ENCODE measurements around the gene PSAP.
"Not testable (repeated sequence)": the region's sequence is repeated elsewhere in the genome, so short reads cannot be mapped to it uniquely, and the experiment has no call there.

PSAP gene

DNA sequence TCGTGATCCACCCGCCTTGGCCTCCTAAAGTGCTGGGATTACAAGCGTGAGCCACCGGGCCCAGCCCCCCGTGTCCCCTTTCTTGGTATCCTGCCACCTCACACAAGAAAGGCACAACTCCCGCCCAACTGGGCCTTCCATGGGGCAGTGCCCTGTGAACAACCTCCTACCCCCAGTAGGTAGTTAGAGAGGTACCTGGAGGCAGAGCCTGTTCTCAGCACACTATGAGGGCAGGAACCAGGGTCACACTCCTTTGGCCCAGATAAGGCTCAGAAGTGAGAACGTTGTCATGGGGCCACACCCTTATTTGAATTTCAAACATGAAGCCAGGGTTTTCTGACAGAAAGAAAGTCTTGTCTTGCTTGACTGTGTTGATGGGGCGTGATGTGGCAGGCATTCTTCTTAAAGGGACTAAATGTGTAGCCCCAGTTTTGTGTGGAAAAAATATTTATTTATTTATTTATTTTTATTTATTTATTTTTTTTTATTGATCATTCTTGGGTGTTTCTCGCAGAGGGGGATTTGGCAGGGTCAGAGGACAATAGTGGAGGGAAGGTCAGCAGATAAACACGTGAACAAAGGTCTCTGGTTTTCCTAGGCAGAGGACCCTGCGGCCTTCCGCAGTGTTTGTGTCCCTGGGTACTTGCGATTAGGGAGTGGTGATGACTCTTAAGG, 23.8 kb upstream of the PSAP start:
- DNase-seq (ENCODE audit: insufficient read length, low spot score); FAIRE-seq: not testable (repeated sequence)

DNA sequence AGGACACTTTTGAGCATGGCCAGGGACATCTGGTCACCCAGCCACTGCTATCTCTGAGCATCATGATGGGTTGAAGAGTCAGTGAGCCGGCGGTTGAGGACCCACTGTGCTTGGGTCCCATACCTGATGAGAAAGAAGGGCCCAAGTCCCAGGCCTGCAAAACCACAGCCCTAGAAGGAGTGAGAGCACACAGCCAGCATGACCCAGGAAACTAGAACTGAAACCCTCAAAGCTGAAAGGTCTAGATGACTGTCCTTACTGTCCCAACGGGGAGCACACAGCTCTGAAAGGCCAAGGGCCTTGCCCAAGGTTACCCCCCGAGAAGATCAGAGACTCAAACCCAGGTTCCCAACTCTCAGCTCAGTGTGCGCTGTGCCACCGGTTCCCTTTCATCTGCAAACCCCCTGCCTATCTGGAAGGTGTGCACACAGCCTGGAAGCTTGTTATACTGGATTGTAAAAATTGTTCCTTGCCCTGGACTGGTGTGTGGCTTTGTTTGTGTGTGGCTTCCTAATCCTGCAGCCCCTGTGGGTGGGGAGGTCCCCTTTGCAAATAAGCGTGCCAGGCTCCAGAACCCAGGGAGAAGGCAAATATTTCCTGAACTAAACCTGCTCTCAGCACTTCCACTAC, 22.6 kb upstream of the PSAP start:
- DNase-seq (ENCODE audit: insufficient read length, low spot score) (no peak), FAIRE-seq (no peak)

DNA sequence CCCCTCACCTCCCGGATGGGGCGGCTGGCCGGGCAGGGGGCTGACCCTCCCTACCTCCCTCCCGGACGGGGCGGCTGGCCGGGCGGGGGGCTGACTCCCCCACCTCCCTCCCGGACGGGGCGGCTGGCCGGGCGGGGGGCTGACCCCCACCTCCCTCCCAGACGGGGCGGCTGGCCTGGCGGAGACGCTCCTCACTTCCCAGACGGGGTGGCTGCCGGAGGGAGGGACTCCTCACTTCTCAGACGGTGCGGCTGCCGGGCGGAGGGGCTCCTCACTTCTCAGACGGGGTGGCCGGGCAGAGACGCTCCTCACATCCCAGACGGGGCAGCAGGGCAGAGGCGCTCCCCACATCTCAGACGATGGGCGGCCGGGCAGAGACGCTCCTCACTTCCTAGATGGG, 18.6 kb upstream of the PSAP start:
- not testable (repeated sequence) for FAIRE-seq; DNase-seq (ENCODE audit: insufficient read length, low spot score)

DNA sequence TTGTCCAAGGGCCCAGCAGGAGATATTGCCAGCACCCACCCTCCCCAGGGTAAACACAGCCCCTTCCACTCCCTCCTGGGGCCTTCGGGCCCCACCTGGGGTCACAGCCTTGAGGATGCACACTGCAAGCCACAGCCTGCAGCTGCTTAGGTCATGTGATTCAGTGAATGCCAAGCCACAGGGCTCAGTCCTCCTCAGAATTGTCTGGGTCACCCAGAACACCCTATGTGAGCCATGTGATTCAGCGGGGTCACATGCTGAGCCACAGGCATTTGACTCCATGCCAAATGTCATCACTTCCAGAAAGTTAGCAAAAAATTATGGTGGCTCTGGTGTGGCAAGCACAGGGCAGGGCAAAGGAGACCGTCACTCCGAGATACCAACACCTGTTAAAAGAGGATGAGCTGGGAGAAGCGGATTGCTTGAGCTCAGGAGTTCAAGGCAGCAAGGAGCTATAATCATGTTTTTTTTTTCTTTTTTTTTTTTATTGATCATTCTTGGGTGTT, 17.2 kb upstream of the PSAP start:
- DNase-seq (ENCODE audit: insufficient read length, low spot score) (peak; percentile 73), FAIRE-seq (no peak)

DNA sequence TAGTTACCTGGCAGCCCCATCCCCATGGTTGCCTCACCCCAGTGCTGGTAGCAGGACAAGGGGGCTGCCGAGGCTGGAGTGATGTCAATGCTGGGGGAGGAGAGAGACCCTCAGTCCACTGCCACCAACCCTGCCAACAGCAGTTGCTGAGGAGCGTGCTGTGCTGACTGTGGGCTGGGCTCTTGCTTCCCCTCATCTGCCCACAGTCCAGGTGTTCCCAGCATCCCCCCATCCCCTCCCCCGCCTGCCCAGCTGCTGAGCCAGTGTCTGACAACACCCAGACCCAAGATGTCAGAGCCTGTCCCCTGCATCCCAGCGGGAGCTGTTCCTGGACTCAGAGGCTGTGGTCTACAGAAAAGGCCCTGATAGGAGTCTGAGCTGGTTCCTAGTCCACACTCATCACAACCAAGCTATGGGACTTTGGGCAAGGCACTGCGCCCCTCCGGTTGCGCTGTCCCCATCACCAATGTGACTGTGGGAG, 14.6 kb upstream of the PSAP start:
- no peak for FAIRE-seq

DNA sequence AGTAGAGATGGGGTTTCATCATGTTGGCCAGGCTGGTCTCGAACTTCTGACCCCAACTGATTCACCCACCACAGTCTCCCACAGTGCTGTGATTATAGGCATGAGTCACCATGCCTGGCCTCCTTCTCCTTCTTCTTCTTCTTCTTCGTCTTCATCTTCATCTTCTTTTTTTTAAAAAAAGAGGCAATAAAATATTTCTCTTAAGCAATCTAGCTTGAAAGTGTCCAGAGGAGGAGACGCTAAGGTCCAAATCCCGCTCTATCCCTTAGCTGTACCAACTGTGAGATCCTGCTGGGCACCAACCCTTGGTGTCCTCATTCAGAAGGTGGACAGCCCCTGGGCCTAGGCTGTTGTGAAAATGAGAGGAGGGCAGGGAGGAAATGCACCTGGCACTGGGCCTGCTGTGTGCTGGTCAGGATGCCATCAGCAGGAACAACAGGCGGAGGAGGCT, 13.9 kb upstream of the PSAP start:
- DNase-seq (ENCODE audit: insufficient read length, low spot score): no peak
- no peak for FAIRE-seq

More for the DNA sequence above, 14.6 kb upstream of the PSAP start:
- no peak for DNase-seq (ENCODE audit: insufficient read length, low spot score)

DNA sequence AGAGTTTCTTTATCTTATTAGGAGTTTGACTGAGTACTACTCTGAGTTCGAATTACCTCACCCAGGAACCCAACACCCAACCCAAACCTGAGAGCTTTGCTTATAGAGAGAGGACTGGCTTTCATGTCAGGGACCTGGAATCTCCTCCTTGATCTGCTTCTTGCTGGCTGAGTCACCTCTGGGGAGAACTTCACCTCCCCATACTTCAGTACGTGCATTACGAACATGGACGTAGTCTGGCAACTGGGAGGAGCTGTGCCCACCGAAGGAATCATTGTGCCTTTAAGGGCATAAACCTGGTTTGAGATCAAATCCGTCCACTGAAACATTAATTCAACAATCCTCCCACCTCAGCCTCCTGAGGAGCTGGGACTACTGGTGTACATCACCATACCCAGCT, 12.2 kb upstream of the PSAP start:
- FAIRE-seq (no peak), DNase-seq (ENCODE audit: insufficient read length, low spot score) (no peak)

DNA sequence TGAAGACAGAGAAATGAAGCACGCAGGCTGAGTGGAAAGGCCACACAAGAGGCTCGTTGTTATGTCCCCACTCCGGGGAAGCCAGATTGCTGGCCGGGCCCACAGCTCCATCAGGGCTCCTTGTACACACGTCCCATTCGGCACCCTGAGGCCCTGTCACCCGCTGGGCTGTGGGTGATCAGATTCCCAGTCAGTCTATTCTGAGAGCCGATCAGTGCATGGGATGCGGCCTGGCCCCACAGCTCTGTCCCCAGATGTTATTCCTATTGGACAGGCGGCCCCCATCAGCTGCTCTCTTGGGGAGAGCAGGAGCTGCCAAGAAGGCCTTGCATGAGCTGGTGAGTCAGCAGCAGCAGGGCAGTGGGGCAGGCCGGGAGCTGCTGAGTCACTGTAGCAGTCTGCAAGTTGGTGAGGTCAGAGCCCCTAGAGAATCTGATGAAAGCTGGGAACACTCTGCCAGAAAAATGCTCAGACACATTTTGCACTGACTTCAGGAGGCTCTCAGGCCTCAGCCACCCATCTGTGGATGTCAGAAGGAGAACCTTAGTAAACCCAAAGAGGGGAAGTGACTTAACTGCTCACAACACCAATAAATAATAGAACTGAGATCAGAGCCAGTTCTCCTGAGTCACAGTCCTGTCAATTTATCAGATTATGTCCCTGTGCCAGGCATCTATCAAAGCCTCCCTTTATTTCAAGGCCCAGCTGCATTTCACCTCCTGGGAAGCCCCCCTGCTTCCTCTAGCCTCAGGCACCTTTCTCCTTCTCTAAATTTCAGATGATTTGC, 9.4 kb upstream of the PSAP start:
- FAIRE-seq (no peak), DNase-seq (ENCODE audit: insufficient read length, low spot score) (peak; percentile 95)

DNA sequence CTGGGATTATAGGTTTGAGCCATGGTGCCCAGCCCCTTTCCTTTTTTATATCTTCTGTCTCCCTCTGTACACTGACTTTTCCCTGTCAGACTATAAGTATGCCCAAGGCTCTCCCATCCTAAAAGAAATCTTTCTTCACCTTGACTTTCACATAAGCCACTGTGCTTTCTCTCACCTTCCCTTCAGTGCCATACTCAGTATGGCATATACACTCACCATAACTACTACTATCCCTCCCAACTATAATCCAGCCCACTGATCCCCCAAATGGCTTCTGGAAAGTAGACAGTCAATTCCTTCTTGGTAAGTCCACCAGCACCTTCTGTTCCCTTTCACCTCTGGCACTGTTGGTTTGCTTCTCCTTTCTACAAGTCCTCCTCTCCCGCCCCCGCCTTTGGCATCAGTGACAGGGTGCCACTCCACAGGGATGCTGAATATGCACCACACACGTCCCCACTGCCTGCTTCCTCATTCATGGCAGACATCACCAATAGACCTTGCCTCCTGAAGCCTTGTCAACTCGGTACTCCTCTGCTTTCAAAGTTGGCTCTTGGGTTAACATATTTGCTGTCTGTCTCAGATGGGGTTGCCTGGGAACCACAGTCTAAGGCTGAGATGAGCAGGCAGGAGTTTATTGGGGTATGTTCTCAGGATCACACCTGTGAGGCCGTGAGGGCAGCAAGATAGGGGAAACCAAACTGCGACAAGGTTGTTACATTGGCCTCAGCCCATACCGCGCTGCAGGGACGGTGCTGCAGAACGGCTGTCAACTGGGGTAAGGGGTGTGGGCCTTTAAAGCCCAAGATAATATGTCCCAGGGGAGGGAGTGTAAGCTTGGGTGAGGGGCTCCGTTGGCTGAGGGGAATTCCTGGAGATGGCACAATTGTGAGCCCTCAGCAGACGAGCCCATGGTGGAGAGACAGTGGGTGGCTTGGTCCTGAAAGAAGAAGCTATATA, 7.2 kb upstream of the PSAP start:
- no peak for FAIRE-seq
- no peak for DNase-seq (ENCODE audit: insufficient read length, low spot score)

DNA sequence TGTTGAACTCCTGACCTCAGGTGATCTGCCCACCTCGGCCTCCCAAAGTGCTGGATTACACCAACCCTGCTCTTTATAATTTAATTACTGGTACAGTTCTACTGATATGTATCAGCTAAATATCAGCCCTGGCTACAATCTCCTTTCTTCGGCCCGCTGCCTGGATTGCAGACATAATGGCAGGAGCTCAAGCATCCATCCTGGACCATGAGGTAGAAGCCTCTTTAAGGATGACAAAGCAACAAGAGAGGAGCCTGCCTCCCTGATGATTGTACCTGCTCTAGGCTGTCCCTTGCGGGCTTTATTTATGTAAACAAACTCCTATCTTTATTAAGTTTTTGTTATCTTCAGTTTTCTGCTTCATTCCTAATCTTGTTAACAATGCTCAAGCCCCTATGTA, 5.6 kb upstream of the PSAP start:
- DNase-seq (ENCODE audit: insufficient read length, low spot score) (no peak), FAIRE-seq (no peak)

DNA sequence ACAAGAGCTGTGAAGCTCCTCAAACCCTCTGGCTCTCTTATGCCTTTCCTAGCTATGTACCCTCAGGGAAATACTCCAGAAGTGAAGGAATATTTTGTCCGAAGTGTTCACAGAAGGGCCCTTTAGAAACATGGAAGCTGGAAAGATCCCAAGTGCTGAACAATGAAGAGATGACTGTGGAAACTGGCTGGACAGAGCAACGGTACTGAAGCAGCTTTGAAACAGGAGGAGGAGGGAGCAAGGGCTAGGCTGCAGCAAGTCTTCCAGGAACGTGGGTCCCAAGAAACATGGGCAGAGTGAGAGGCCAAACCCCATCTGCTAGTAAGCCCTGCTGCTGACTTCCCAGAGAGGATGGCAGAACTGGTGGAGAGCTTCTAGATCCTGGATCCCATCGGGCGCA, 3.0 kb upstream of the PSAP start:
- FAIRE-seq: no peak
- no peak for DNase-seq (ENCODE audit: insufficient read length, low spot score)

DNA sequence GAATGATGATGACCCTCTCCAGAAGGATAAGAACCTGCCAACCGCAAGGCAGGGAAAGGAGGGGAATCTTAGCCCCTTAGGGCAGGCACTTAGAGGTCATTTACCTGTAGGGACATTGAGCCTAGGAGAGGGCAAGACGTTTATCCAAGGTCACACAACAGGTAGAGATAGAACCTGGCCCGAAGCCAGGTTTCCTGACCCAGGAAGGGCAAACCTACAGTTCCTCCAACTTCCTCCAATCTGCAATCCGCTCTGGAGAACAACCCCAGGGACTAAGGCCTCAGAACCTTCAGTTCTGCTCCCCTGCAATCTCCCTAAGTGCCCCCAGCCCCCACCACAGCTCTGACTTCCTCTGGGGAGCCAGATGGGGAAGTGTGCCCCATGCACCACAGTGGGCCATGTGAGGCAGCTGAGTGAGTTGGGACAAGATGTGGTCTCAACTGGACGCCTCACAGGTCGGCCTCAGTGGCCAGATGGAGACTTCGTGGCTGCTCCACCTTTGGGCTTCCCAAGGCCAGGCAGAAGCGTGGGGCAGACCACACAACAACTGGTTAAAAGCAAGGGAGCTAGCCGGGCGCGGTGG, 1.4 kb upstream of the PSAP start:
- DNase-seq (ENCODE audit: insufficient read length, low spot score) (no peak), FAIRE-seq (no peak)

DNA sequence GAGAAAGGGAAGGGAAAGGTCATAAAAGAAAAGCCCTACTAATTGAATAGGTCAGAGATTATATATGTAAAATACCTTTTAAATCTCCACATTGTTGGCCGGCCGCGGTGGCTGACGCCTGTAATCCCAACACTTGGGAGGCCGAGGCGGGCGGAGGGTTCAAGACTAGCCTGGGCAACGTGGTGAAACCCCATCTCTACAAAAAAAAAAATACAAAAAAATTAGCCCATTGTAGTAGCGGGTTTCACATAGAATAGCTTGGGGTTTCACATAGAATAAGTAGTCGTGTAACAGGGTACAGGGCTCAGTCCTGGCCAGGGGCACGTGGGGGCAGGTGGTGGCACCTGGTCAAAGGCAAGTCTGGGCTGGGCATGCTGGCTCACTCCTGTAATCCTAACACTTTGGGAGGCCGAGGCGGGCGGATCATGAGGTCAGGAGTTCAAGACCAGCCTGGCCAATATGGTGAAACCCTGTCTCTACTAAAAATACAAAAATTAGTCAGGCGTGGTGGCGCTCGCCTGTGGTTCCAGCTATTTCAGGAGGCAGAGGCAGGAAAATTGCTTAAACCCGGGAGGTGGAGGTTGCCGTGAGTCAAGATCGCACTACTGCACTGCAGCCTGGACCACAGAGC, 529 bp upstream of the PSAP start:
- FAIRE-seq; DNase-seq (ENCODE audit: insufficient read length, low spot score): not testable (repeated sequence)

DNA sequence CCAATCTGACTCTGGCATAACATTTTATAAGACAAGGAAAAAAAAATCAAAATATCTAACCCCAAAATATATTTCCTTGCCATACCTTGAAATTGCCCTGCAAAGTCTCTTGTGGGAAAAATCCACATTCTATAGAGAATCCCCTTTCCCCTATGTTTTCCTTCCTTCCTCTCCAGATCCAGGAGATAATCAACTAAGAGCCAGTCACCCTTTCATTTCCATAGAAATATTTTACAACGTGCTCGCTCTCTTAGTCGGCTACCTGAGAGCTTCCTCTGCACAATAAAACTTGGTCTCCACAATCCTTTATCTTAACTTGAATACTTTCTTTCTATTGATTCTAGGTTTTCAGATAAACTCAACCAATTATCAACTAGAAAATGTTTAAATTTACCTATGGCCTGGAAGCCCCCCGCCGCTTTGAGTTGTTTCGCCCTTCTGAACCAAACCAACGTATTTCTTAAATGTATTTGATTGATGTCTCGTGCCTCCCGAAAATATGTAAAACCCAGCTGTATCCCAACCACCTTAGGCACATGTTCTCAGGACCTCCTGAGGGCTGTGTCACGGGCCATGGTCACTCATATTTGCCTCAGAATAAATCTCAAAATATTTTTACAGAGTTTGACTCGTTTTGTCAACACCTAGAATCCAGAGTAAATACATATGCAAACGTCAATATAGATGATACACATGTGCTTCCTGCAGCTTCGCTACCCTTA, 869 bp downstream of the PSAP start:
- no peak for FAIRE-seq
- no peak for DNase-seq (ENCODE audit: insufficient read length, low spot score)

DNA sequence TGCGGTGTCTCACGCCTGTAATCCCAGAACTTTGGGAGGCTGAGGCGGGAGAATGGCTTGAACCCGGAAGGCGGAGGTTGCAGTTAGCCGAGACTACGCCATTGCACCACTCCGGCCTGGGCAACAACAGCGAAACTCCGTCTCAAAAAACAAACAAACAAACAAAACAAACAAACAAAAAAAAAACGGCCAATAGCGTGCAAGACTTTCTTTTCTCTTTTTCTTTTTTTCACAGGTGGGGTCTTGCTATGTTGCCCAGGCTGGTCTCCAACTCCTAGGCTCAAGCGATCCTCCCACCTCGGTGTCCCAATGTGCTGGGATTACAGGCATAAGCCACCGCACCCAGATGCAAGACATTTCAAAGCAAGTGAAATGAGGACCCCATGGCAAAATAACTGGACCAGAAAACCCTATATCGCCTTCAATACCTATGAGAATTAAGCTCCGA, 1.6 kb downstream of the PSAP start:
- no peak for DNase-seq (ENCODE audit: insufficient read length, low spot score)
- no peak for FAIRE-seq

DNA sequence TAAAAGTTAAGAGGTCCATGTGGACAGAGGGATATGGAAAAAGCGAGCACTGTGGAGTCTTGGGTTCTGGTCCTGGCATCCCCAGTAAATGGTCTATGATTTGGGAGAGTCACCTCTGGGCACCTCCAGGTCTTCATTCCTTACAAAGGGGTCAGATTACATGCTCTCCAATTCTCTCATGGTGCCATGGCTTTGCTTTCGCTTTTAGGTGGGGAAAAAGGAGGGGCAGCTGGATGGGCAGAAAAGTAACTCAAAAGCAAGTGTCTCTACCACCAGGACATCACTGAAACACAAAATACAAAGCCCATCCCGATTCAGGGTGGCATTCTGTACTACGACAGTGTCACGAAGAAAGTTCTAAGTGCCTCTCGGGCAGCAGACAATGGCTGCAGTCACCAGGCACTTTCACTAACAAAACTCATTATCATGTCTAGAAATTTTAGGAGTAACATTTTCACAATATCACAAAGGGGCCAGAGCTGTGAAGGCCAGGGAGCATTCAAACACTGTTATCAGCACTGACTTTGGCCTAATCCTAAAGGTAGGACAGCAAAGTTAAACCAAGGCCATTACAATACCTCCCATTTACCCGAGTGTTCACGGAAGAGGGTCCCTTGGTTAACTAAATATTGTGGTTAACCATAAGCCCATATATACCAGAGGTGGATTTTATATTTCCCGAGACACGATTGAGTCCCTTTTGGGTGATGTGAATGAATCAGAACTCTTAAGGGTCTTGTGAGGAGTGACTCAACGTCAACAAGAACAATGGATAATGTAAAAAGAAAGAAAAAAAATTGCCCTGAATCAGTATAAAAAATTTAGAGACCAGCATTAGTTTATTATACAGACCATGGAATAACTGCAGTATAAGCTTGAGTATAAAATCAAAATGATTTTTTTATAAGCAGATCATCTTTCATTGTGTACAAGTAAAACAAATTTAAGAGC, 2.5 kb downstream of the PSAP start:
- FAIRE-seq: no peak
- DNase-seq (ENCODE audit: insufficient read length, low spot score): no peak

DNA sequence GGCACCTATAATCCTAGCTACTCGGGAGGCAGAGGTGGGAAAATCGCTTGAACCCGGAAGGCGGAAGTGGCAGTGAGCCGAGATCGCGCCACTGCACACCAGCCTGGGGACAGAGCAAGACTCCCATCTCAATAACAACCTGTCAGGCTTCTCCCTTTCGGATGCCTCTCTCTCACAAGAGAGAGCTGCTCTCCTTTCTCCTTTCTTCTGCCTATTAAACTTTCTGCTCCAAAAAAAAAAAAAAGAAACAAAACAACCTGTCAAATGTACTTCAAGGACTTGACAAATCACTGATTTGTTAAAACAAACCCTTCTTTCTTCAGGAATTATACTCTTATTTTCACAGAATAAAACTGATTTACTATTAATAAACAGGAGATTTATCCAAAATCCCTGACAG, 3.6 kb downstream of the PSAP start:
- FAIRE-seq (no peak), DNase-seq (ENCODE audit: insufficient read length, low spot score) (no peak)

DNA sequence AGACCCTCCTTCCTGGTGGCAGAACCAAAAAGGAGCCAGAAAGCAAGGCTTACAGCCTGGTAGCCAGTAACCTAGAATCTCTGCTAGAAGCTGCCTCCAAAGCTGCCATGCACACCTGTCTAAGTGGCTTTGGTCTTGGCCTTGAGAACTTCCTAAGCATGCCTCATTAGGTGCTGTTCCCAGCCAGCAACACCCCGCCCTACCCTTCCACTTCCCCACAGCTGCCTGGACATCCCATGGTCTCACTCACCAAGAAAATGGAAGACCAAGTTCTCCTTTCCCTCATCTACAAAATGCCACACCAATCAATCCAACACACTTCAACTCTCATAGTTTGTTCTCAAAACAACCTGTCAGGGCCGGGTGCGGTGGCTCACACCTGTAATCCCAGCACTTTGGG, 4.2 kb downstream of the PSAP start:
- no peak for FAIRE-seq
- DNase-seq (ENCODE audit: insufficient read length, low spot score): no peak

Data from HTR-8/SVneo (cell line).